GM18909 (cell line): ENCODE measurements around the gene TTLL11.

Experiments used
- ATAC-seq: cut with Tn5 transposase; IDR thresholded peaks from one replicate; pipeline ENCODE4 v1.9.1; 2021; ENCODE audit warnings: mild to moderate bottlenecking; ENCODE audit not compliant: unreplicated experiment, poor library complexity

TTLL11 gene

DNA sequence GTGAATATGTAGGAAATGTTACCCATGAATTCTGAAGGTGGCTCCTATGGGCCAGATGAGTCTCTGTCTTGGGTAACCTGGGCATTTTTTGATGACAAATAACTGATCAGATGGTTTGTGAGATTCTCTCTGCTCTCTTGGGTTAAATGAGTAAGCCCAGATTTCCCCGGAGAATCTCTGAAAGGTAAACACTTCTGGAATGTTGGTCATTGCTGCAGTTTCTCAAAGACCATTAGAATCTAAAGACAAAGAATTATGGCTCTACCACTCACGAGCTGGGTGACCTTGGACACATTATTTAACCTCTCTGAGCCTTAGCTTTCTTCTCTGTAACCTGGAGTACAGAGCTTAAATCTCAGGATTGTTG is 250.5 kb downstream of the TTLL11 start:
- ATAC-seq: no peak

DNA sequence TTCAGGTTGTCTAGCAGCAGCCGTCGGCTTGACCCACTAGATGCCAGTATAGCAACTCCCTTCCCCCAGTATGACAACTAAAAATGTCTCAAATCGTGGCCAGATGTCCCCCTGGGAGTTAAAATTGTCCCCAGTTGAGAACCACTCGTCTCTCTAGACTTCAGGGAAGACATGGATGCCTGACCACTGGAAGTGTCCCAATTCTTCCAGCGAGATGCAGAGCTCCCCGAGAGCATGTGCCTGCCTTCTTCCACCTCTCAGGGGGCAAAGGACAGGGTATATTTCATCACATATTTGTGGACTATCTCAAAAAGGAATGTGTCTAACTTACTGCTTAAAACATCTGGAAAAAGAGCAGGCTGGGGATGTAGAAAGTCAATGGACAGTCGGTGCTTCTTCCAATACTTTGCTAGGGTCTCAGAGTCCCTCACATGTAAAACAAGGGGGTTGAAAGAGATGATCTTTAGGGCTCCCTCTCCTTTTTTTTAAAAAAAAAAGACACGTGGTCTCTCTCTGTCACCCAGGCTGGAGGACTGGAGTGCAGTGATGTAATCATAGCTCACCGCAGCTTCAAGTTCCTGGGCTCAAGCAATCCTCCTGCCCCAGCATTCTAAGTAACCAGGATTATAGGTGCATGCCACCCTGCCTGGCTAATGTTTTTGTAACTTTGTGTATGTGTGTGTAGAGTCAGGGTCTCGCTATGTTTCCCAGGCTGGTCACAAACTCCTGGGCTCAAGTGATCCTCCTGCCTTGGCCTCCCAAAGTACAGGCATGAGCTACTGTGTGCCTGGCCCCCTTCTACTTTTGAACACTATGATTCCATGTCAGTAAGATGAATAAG is 251.1 kb downstream of the TTLL11 start:
- ATAC-seq: no peak

DNA sequence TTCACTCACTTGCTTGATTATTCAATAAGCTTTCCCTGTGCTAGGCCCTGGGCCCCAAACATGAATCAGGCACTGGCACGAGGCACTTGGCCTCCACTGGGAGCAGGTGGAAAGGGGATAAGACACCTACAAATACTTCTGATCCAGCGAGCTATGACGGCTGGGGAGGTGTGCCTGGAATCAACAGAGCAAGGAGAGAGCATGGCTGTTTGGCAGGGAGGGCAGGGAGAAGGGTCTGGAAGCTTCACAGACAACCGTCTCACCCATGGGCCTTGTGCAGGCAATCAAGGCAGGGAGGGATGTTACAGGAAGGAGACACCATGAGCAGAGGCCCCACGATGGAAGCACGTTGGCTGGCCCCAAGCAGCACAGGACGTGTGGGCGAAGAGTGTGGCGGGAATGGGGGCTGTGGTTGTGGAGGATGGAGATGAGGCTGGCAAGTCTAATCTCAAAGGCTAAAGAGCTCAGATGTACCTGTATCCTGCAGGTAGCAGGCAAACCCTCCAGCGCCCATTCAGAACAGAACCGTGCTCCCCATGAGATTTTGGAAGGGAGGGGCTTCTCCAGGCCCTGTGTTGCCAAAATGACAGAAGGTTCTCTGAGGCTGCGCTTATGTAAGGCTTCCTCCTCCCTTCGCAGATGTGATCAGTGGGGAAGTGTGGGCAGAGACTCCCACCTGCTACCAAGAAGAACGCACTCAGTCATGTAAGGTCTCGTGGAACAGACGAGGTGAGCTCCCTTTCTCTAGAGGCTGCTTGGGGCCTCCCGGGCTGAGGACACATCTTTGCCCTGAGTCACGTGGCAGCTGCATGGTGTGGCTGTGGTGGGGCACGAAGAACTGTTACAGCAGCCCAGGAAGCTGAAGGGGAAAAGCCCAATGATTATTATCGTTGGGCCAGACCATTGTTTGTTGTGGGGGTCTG is 252.0 kb downstream of the TTLL11 start:
- no peak for ATAC-seq

DNA sequence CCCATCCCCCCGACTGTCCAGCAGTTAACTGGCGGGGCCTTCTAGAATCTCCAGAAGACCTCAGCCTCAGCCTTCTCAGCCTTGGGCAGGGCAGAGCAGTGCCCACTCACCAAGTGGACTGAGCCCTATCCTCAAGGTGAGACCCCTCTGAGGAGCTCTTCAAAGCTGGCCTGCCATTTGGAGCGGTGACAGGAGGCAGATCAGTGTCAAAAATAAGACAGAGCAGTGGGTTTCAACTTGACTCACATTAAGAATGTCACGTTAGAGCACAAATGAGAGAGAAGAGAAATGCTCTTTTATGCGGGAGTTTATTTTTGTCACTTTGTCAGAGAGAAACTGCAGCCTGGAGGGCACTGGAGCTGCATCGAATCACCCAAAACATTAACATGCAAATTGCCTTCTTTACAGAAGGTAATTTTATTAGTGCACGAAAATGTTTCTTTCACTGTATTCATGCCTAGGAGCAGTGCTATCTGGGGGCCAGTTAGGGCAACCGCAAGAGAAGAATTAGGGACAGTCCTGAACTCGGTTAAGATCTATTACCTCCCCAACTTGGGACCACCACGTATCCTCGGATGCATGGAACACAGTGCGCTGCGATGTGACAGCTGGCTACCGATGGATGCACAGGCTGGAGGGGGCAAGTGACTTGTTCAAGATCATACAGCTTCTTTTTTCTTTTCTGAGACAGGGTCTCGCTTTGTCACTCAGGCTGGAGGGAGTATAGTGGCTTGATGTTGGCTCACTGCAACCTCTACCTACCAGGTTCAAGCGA is 253.2 kb downstream of the TTLL11 start:
- no peak for ATAC-seq

DNA sequence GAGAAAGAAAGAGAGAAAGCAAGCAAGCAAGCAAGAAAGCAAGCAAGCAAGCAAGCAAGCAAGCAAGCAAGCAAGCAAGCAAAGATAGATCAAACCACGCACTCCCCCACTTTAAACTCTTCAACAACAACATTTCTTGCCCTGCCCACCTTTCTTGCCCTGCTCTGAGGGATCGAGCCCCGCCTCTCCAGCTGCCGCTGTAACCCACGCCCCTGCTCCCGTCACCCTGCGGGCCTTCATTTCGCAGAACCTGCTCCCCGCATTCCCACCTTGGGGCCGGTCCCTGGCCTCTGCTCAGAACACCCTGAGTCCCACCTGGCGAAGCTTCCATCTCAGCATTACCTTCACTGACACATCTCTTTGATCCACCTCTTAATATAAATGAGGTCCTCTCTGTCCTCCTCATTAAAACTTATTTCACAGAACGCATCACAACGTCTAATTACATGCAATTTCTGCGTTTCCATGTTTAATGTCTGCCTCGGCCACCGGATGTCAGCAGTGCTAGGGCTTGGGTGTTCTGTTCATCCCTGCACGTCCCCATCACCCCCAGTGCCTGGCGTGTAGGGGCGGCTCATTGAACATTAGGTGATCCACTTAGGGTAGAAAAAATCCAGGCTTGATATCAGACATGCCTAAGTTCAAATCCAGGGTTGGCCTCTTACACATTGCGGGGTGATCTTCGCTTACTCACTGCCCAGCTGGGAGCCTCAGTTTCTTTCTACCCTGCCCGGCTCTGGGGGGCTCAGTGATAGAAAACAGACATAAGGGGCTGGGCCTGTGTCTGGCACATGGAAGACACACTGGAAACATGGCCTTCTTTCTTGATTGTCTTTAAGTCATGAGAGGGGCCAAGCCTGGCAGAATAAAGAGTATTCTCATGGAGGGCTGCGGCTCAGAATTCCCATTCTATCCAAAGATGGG is 254.1 kb downstream of the TTLL11 start:
- no peak for ATAC-seq

DNA sequence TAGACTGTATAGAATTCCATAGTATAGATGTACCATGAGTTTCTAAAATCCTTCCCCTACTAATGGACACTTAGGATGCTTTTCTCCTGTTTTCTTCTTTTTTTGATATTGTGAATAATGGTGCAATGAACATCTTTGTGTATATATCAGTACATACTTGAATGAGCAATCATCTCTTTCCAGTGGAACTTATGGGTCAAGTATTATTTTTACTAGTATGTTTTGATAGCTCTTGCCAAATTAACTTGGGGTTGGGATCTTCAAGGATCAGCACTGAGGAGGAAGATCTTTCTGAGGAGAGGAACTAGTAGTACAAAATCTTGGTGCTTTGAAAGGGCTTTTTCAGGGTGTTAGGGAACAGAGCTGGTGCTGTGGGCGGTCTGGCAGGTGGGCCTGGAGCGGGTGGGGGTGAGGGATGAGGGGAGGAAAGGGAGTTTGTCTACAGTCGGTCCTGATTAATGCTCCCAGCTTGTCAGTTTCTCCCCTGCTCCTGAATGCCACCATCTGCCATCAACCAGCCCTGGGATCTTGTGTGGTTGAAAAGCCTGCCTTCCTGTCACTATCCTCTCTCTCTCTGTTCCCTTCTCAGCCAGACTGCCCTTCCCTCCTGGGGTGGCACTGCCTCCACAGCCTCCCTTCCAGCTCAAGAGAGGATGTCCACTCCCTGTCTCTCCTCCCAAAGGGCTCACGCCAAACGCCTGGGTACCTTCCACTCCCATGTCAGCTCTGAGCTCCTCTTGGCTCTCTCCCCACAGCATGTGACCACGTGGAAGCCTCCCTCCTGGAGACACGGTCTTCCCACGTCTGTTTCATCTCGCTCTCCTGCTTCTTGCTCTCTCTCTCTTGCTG is 255.8 kb downstream of the TTLL11 start:
- no peak for ATAC-seq

DNA sequence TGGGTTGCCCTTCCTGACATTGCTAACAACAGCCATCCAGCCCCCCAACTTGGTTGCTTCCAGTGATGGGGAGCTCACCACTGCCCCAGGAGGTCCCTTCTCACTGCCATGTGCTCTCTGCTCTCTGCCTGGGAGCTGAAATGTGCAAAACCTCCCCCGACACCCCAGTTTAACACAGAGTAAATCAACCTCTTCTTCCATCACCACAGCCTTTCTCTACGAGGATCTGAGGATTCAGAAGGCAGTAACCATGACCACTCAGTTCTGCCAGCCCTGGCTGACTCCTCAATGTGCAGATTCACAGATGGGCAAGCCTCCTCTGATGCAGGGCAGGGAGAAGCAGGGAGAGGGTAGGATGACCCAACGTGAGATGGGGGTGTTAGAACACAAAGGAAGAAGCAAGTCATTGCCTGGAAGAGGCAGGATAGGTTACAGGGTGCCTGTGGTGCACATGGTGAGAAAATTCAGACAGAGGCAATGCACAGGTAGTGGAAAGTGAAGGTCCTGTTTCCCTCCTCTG is 256.7 kb downstream of the TTLL11 start:
- no peak for ATAC-seq

DNA sequence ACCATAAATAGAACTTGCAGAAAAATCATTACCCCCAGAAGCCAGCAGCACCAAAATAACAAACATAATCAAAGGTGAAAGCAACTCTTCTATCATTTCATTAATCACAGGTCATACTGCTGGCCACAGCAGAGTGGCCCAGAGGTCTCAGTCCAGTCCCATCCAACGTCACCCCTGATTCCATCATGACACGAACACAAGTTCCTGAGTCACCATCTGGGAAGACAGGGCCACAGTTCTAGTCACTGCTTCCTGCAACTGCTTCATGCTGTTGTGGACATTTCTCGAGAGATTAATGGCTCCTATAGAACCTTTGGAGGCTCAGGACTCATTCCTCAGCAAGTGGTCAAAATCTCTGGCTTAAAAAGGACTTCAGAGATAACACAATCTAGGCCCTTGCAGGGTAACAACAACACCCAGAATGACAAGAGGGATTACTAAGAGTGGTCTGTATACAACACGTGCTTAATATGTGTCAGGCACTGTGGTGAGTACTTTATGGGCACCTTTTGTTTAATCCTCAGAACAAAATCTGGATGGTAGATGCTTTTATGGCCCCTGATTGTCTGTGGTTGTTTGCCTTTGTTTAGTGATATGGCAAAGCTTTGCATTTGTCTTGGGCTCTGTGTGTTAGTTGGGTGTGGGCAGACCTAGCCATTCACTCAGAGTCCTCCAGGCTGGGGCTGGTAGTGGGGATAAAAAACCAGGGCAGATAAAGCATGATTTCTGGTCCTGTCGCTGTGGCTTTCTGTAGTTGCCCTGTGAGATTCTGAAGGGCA is 257.3 kb downstream of the TTLL11 start:
- ATAC-seq: no peak

DNA sequence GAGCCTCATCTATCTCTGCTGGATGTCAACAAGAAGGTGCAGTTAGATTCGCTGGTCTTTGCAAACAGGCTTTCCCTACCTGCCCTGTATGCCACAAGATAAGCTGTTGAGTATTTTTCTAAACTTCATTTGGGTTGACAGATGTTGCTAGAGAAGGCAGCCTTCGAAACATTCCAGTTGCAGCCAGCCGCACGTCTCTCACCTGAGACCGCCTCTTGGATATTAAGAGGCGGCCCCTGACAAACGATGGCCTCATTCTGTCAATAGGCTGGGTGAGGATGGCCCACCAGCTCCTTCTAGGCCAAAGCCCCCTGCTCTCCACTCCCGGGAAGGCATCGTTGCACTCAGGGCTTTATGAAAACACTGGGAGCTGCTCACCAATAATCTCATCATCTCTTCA is 260.0 kb downstream of the TTLL11 start:
- no peak for ATAC-seq

DNA sequence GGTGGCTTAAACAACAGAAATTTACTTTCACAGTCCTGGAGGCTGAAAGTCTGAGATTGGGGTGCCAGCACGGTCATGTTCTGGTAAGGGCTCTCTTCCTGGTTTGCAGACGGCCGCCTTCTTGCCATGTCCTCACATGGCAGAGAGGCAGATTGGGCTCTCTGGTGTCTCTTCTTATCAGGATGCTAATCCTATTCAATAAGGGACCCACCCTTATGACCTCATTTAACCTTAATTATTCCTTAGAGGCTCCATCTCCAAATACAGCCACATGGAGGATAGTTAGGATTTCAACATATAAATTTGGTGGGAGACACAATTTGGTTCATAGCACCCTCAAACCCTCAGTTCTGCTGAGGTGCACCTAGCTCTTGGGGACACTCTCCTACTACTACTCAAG is 261.2 kb downstream of the TTLL11 start:
- ATAC-seq: no peak

DNA sequence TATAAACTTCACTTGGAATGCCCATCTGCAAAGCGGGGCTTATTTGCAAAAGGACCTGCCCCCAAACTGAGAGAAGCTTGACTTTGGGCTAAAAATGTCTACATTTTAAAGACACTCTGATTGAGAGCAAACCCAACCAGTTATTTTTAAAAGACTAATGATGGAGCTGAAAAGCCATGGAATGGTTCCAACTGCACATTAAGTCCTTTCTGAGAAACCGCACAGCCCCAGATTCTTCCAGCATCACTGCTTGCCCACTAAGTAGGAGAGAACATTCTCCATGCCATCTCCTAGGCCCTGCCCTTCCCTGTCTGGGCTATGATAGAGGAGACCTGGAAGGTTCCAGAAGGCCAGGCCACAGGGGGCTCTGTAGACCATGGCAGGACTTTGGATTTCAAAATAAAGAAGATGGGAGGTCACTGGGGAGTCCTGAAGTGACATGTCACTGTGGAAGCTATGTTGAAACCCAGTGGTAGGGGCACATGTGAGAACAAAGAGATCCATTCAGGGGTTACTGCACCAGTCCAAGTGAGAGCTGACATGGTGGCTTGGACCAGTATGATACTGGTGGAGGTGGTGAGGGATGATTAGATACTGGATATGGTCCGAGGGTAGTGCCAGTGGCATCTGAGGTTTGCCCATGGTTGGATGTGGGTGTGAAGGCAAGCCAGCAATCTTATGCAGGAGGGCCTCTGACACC is 262.5 kb downstream of the TTLL11 start:
- ATAC-seq: no peak

DNA sequence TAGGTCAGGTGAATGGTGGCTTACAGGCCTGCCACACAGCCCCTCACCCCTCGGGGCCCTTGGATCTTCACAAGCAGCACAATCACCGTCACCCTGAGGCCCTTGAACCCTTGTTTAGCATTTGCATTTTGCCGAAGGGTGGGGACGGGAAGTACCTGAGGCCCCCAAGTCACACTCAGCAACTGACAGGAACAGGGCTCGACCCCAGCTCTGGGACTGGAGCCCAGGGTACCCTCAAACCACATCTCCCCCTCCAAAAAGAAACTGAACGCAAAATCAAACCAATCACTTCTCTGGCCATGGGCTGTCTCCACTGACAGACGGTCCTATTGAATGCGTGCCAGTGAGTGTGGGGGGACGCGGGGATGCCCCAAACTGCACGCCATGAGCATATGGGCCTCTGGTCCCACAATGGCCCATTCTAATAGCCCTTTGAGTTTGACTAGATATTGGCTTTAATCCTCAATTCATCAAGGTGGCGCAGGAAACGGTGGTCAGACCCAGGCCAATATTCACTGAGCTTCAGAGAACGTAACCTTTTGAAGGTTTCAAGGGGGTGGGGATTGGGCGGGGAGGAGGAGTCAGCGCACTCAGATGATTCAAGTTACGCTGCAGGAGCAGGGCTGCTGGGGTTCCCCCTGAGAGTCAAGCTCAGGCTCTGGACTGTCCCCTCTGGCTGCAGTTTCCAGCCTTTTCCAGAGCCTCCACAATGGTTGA is 265.7 kb downstream of the TTLL11 start:
- no peak for ATAC-seq

DNA sequence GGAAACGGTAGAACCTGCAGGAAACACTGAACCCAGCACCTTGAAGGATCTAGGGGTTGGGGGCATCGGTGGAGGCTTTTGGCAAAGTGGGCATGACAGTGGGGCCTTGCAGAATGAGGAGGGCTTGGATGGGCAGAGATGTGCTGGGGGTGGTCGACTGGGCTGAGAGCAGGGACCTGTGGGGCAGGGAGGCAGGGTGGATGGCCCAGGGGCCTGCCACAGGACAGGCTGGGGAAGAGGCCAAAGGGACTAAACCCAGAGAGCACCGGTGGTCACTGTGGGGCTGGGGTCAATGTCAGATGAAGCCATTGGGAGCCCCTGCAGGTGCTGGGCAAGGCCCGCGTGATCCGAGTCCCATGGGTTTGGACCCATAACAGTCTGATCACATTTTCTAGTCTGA is 266.4 kb downstream of the TTLL11 start:
- ATAC-seq: no peak

DNA sequence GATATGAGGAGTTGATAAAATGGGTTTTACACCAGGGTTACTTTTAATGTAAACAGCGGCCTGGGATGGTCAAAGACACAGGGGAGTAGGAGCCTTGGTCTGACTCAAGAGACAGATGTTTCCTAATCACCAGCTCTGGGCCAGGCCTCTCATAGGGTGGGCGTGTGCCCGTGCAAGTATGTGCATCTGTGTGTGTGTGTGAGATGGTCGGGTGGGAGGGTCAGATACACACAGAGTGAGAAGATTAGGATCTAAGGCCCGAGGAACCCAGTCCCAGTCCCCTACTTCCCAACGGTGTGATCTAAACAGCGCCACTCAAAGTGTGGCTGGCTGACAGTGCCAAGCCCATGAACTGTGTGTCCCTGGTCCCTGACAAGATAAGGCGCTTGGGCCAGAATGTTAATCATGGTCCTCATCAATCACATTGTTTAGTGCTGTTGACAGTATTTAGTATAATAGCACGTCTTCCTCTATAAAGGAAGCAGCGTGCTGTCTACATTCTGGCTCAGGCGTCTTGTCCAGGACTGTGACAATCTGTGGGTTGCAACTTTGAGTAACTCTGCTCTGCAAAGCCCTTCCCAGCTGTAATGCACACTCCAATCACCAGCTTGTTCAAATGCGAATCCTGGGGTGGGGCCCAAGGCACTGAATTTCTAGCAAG is 267.9 kb downstream of the TTLL11 start:
- no peak for ATAC-seq

DNA sequence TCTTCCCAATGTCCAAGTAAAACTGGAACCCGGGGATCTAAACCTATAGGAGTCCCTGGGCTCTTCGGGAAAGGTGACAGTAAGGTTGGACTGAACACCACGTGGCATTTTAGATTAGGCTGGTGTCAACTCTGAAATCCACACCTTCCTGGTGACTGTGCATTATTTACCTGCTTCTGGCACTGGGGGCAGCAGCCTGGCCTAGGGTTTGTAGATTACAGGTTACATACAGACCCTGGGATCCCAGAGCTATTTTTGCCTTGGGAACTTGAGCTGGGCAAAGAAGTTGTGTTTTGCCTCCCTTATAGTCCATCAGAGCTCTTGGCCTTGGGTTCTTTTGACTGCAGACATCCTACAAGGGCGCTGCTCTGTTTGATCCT is 268.5 kb downstream of the TTLL11 start:
- no peak for ATAC-seq
